GM18505 (cell line): Measurements from ENCODE around the gene OTOA.
"Not testable (repeated sequence)": the region's sequence is repeated elsewhere in the genome, so short reads cannot be mapped to it uniquely, and the experiment has no call there.

Experiments used
- ATAC-seq: cut with Tn5 transposase; IDR thresholded peaks from one replicate; pipeline ENCODE4 v1.9.1; 2021; ENCODE audit not compliant: unreplicated experiment
- POLR2A ChIP-seq: IDR thresholded peaks from 4 replicates; pipeline ENCODE4 v1.6.1; 2011; ENCODE audit warnings: borderline replicate concordance; ENCODE audit not compliant: insufficient read depth, insufficient read length; ENCODE audit errors: extremely low read depth

The OTOA gene

GRCh38 chr16:21650521-21650920 is 13.2 kb upstream of the OTOA start:
- no peak for ATAC-seq
- TF ChIP-seq POLR2A: no peak

- no peak for ATAC-seq
Measured at GRCh38 chr16:21651515-21651914, 12.3 kb upstream of the OTOA start.

GRCh38 chr16:21652453-21652852 is 11.3 kb upstream of the OTOA start, which contains the start of gene IGSF6:
Gene IGSF6 (minus strand): TSS chr16:21652608. CDS start chr16:21652598, 10 bp downstream.
- TF ChIP-seq POLR2A: no peak
- ATAC-seq: no peak

More at GRCh38 chr16:21651515-21651914, 12.3 kb upstream of the OTOA start:
- no peak for TF ChIP-seq POLR2A

GRCh38 chr16:21653571-21653970 is 10.2 kb upstream of the OTOA start:
- ATAC-seq: no peak

GRCh38 chr16:21654466-21654865 is 9.3 kb upstream of the OTOA start:
- ATAC-seq: no peak
- TF ChIP-seq POLR2A: no peak

More at GRCh38 chr16:21653571-21653970, 10.2 kb upstream of the OTOA start:
- TF ChIP-seq POLR2A: no peak

- TF ChIP-seq POLR2A: no peak
- no peak for ATAC-seq
Measured at GRCh38 chr16:21654881-21655280, 8.9 kb upstream of the OTOA start.

GRCh38 chr16:21656795-21657768 is 6.7 kb upstream of the OTOA start:
- peak; percentile 56 for ATAC-seq
- no peak for TF ChIP-seq POLR2A

GRCh38 chr16:21659124-21659523 is 4.6 kb upstream of the OTOA start:
- ATAC-seq: no peak
- TF ChIP-seq POLR2A: no peak

- ATAC-seq: no peak
- TF ChIP-seq POLR2A: no peak
Measured at GRCh38 chr16:21664801-21665492, 1.2 kb downstream of the OTOA start.

GRCh38 chr16:21666772-21667171 is 3.0 kb downstream of the OTOA start:
- TF ChIP-seq POLR2A: no peak
- no peak for ATAC-seq

- no peak for ATAC-seq
- no peak for TF ChIP-seq POLR2A
Measured at GRCh38 chr16:21667575-21667974, 3.8 kb downstream of the OTOA start.

GRCh38 chr16:21673469-21673868 is 9.7 kb downstream of the OTOA start:
- TF ChIP-seq POLR2A: no peak
- no peak for ATAC-seq

- ATAC-seq: not testable (repeated sequence)
Measured at GRCh38 chr16:21674456-21674855, 10.7 kb downstream of the OTOA start.

GRCh38 chr16:21680714-21681113 is 16.9 kb downstream of the OTOA start:
- not testable (repeated sequence) for ATAC-seq
